Fibroblast of lung (primary cell): Measurements from ENCODE around the gene SPP1. TPM values are rescaled to one million over a fixed set of nuclear protein-coding genes. Genes with fewer than 3 reads are reported as not detected.
"Not testable (repeated sequence)": the region's sequence is repeated elsewhere in the genome, so short reads cannot be mapped to it uniquely, and the experiment has no call there.

Experiments used
- DNase-seq, 2 donors: peaks; one replicate each; pipeline versions ENCODE4 v3.0.0 to v3.0.0-alpha.2; 2010; ENCODE audit warnings: low read depth in 2 of 2
- H2AFZ ChIP-seq: 2 replicates; pipeline ENCODE4 v1.5.1; 2012; ENCODE audit warnings: low read length, control low read depth, inconsistent platforms
- H3K27ac ChIP-seq: 2 replicates; pipeline ENCODE4 v1.5.1; 2011; ENCODE audit warnings: low read length, control low read depth; ENCODE audit not compliant: insufficient read depth
- H3K27me3 ChIP-seq: 2 replicates; pipeline ENCODE4 v1.5.1; 2011; ENCODE audit warnings: mild to moderate bottlenecking, low read length; ENCODE audit not compliant: control insufficient read depth, insufficient read depth
- H3K36me3 ChIP-seq: 2 replicates; pipeline ENCODE4 v1.5.1; 2011; ENCODE audit warnings: low read length; ENCODE audit not compliant: control insufficient read depth, insufficient read depth
- H3K4me1 ChIP-seq: 2 replicates; pipeline ENCODE4 v1.5.1; 2011; ENCODE audit warnings: low read length; ENCODE audit not compliant: control insufficient read depth, insufficient read depth; ENCODE audit errors: extremely low read depth
- H3K4me2 ChIP-seq: 2 replicates; pipeline ENCODE4 v1.5.1; 2011; ENCODE audit warnings: low read length, control low read depth; ENCODE audit not compliant: insufficient read depth; ENCODE audit errors: extremely low read depth
- H3K4me3 ChIP-seq, 4 experiments: fragments of 200-600 bp in 1 of 4; sonication (generic) in 1 of 4; replicated peaks in 1 of 4; 2 replicates each; pipeline ENCODE4 v1.5.1; 2011 to 2016; ENCODE audit warnings: low read length in 4 of 4, low read depth in 3 of 4, mild to moderate bottlenecking in 3 of 4, control low read depth in 2 of 4, inconsistent platforms in 1 of 4, mixed read lengths in 1 of 4; ENCODE audit not compliant: insufficient read depth in 1 of 4; ENCODE audit errors: control extremely low read depth in 1 of 4
- H3K79me2 ChIP-seq: 2 replicates; pipeline ENCODE4 v1.5.1; 2012; ENCODE audit warnings: mild to moderate bottlenecking, low read length, inconsistent platforms; ENCODE audit not compliant: control insufficient read depth, insufficient read depth
- H3K9ac ChIP-seq: 2 replicates; pipeline ENCODE4 v1.5.1; 2011; ENCODE audit warnings: mild to moderate bottlenecking, low read length, control low read depth; ENCODE audit not compliant: insufficient read depth
- H3K9me3 ChIP-seq: 2 replicates; pipeline ENCODE4 v1.5.1; 2012; ENCODE audit warnings: low read depth, low read length; ENCODE audit not compliant: control insufficient read depth, insufficient read depth
- H4K20me1 ChIP-seq: 2 replicates; pipeline ENCODE4 v1.5.1; 2011; ENCODE audit warnings: low read length; ENCODE audit not compliant: control insufficient read depth, insufficient read depth; ENCODE audit errors: extremely low read depth
- CTCF ChIP-seq, 2 donors: IDR thresholded peaks in 1 of 2; conservative IDR thresholded peaks in 1 of 2; 1 replicate in 1 of 2; 2 replicates in 1 of 2; pipeline ENCODE4 v1.5.1; 2011 to 2012; ENCODE audit warnings: low read length in 2 of 2, control low read depth in 1 of 2, inconsistent platforms in 1 of 2, low read depth in 1 of 2, mild to moderate bottlenecking in 1 of 2
- EZH2 ChIP-seq: IDR thresholded peaks from 2 replicates; pipeline ENCODE4 v1.5.1; 2012; ENCODE audit warnings: low read length, control low read depth, mild to moderate bottlenecking; ENCODE audit errors: missing control alignments
- polyA plus RNA-seq, 2 donors: library from polyadenylated mRNA; depleted of rRNA in 1 of 2; stranded (reverse) in 1 of 2; unstranded in 1 of 2; fragments of >200 nt; gene quantifications; 2 replicates each; pipeline ENCODE4 v1.2.1, GENCODE V29; 2011 to 2012; ENCODE audit warnings: missing spikeins in 1 of 2
- total RNA-seq: library from RNA; depleted of rRNA; stranded (reverse); fragments of >200 nt; gene quantifications from 2 replicates; pipeline ENCODE4 v1.2.1, GENCODE V29; 2014

Gene SPP1
- total and polyA plus RNA-seq, 2 donors (not counting 1 experiment from before 2014, with no cell fraction given): 0.17 to 0.59 TPM

- H3K4me2 ChIP-seq: no peak overlapping the region
- H3K27me3 ChIP-seq: no peaks in the 10 kb centered on the region
- no peaks in the 10 kb centered on the region for H3K79me2 ChIP-seq
- DNase-seq: no peak
- no peaks in the 10 kb centered on the region for H3K4me1 ChIP-seq
- no peak overlapping the region for H3K9ac ChIP-seq
- TF ChIP-seq CTCF (conservative IDR thresholded peaks at IDR 0.05 in 1 of 2, IDR thresholded peaks at IDR 0.05 in 1 of 2; ENCODE audit: low read depth in 1 of 2, low read length in 2 of 2): no peak
- TF ChIP-seq EZH2: no peak
- H2AFZ ChIP-seq: no peak overlapping the region
- no peak overlapping the region for H3K4me3 ChIP-seq
- H3K27ac ChIP-seq: no peak overlapping the region
- H4K20me1 ChIP-seq: no peaks in the 10 kb centered on the region
- H3K36me3 ChIP-seq: no peaks in the 10 kb centered on the region
- H3K9me3 ChIP-seq: no peaks in the 10 kb centered on the region
These were observed 38.0 kb upstream of the SPP1 start for GRCh38 chr4:87937523-87937922.

GRCh38 chr4:87938746-87939145, 36.8 kb upstream of the SPP1 start:
- H3K4me1 ChIP-seq: no peaks in the 10 kb centered on the region
- H3K4me2 ChIP-seq: no peak overlapping the region
- H3K27ac ChIP-seq: no peak overlapping the region
- no peaks in the 10 kb centered on the region for H3K9me3 ChIP-seq
- no peaks in the 10 kb centered on the region for H3K79me2 ChIP-seq
- TF ChIP-seq CTCF (conservative IDR thresholded peaks at IDR 0.05 in 1 of 2, IDR thresholded peaks at IDR 0.05 in 1 of 2; ENCODE audit: low read depth in 1 of 2, low read length in 2 of 2) (no peak), EZH2 (no peak)
- H3K4me3 ChIP-seq: no peak overlapping the region
- DNase-seq: no peak
- H4K20me1 ChIP-seq: no peaks in the 10 kb centered on the region
- no peaks in the 10 kb centered on the region for H3K27me3 ChIP-seq
- H3K9ac ChIP-seq: no peak overlapping the region
- H3K36me3 ChIP-seq: no peaks in the 10 kb centered on the region
- no peak overlapping the region for H2AFZ ChIP-seq

GRCh38 chr4:87939978-87940690, 35.4 kb upstream of the SPP1 start:
- Histone ChIP-seq H3K9me3 (no peaks in the 10 kb centered on the region), H3K4me3 (no peak overlapping the region), H3K4me1 (no peaks in the 10 kb centered on the region), H3K27me3 (no peaks in the 10 kb centered on the region), H3K79me2 (no peaks in the 10 kb centered on the region), H2AFZ (no peak overlapping the region), H3K4me2 (no peak overlapping the region), H3K36me3 (no peaks in the 10 kb centered on the region), H3K9ac (no peak overlapping the region), H3K27ac (no peak overlapping the region), H4K20me1 (no peaks in the 10 kb centered on the region)
- no peak for TF ChIP-seq CTCF (conservative IDR thresholded peaks at IDR 0.05 in 1 of 2, IDR thresholded peaks at IDR 0.05 in 1 of 2; ENCODE audit: low read depth in 1 of 2, low read length in 2 of 2)
- TF ChIP-seq EZH2: no peak
- no peak for DNase-seq

GRCh38 chr4:87940809-87941208, 34.7 kb upstream of the SPP1 start:
- H4K20me1 ChIP-seq, H3K27ac ChIP-seq: not testable (repeated sequence)

More at GRCh38 chr4:87940809-87941208, 34.7 kb upstream of the SPP1 start:
- not testable (repeated sequence) for H3K4me3 ChIP-seq, H3K9me3 ChIP-seq, H3K79me2 ChIP-seq, H2AFZ ChIP-seq, H3K4me1 ChIP-seq, H3K9ac ChIP-seq, DNase-seq, H3K4me2 ChIP-seq, H3K27me3 ChIP-seq, H3K36me3 ChIP-seq
